ENCODE data around the gene ENAH.
"Not testable (repeated sequence)": the region's sequence is repeated elsewhere in the genome, so short reads cannot be mapped to it uniquely, and the experiment has no call there.

Gene ENAH

DNA sequence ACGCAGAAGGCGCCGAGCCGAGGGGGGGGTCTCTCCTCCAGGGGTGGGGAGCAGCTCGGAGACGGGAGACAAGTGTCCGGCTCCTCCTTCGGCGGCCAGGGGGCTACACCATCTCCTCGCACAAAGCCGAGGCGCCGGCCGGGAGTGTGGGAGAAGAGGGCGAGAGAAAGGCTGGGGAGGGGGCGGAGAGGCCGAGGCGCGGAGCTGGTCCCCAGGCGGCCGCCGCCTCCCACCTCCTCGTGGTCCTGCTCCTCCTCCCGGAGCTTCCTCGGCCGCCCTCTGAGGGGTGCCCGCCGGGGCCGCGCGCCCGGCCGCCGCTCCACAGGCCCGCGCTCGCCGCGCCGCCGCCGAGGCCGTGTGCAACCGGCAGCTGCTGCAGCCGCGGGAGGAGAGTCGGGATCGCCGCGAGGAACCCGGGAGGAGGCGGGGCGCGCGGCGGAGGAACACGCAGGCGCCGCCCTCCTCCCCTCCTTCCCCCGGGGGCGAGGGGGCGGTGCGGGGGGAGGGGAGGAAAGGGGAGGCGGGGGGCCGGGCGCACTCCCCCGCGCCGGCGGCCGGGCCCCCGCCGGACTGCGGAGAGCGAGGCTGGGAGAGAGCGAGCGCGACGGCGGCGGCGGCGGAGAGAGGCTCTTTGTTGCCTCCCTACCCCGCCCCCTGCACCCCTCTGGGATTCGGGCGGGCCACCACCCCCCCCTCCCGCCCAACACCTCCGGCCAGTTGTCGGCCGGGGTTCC lies at the start of gene ENAH:
Gene ENAH, minus strand, starts transcription at position 395 of the 734 bp plus-strand sequence. CDS start 433 bp downstream, outside the sequence.
- DNase-seq, result peak; percentile 45 to 64

DNA sequence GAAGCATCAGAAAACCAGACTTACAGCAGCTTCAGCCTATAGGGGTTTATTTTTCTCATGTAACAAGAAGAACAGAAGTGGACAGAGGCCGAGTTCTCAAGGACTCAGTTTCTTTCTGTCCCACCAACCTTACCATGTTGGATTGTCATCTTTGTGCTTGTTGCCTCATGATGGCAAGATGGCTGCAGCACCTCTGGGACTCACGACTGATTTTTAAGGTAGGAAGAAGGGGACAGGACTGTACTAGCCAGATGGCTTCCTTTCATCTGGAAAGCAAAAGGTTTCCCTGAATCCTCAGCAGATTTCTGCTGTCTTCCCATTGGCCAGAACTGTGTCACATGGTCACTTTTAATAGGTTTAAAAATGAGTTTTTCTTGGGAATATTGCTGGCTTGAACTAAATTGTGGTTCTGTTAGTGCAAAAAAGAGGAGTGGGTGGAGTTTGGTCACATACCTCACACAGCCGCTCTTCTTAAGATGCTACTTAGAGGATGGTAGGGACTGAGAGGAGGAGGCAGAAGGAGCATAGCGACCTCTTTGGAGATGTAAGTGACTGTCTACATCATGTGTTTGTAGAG lies 48.1 kb upstream of the ENAH start:
- DNase-seq, result no peak

DNA sequence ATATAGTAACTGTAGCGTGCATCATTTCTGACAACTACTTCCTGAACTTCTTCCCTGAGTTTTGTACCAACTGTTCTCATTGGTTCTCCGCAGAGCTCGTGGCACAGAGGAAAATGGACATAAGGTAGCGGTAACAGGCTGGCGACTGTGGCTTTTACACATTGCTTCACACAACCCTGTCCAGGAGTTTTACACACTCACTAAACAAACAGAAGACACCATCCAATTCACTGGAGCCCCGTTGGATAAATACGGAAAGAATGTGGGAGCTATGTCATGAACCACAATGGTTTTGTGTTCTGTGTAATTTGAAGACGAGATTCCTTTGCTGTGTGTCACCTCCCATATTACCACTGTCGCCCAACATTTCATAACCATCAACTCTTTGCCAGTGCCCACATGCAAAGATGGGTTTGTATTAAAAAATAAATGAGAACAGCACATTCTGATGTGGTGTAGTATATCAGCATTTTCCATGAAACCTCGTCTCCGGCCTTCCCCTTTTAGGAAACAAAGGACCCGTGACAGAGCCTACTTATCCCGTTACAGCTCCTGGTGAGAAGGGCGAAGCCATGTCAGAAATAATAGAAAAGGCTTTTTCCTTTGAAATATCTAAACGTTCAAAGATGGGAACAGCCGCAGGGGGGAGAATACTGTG lies 47.4 kb upstream of the ENAH start:
- no peak for DNase-seq

DNA sequence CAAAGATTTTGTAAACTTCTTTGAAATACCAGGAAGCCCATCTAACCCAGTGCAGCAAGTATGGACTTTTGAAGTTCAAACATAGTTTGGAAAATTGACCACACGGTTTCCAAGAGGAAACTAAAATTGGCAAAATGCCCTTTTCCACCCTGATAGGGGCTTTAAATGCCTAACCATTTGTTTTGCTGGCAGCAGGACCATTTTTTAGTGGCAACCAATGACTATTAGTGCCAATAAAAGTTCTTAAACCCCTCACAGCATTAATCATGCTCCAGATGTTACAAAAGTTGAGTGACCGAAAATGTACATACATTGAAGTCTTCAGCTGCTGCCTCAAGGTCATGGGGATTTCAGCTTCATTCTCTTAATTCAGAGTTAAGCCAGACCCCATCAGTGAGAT lies 46.4 kb upstream of the ENAH start:
- no peak for DNase-seq

DNA sequence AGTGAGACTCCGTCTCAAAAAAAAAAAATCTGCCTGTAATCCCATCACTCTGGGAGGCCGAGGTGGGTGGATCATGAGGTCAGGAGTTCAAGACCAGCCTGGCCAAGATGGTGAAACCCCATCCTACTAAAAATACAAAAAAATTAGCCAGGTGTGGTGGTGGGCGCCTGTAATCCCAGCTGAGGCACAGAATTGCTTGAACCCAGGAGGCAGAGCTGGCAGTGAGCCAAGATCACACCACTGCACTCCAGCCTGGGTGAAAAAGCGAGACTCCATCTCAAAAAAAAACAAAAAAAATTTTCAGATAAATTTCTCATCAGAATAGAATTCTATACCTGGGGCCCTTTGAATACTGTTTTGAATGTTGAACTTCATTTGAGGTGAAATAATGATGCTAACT lies 45.3 kb upstream of the ENAH start:
- DNase-seq, result not testable (repeated sequence)

DNA sequence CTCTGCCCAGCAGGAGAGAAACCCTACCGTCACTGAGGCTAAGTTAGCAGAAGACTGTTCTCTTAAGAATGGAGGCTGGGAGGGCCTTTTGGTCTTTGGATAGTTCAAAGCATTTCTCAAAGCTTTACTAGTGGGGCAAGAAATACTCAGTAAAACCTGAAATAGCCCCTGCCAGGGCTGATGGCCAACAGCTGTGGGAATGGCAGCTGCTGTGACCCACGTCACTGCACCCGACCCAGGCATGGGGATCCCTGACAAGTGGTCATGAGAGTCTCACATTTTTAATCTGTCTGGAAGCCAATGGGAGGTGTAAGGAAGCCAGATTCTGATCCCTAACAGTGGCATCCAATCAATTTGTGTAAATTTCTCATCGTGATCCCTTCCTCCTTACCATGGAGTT lies 44.5 kb upstream of the ENAH start:
- DNase-seq, result no peak

DNA sequence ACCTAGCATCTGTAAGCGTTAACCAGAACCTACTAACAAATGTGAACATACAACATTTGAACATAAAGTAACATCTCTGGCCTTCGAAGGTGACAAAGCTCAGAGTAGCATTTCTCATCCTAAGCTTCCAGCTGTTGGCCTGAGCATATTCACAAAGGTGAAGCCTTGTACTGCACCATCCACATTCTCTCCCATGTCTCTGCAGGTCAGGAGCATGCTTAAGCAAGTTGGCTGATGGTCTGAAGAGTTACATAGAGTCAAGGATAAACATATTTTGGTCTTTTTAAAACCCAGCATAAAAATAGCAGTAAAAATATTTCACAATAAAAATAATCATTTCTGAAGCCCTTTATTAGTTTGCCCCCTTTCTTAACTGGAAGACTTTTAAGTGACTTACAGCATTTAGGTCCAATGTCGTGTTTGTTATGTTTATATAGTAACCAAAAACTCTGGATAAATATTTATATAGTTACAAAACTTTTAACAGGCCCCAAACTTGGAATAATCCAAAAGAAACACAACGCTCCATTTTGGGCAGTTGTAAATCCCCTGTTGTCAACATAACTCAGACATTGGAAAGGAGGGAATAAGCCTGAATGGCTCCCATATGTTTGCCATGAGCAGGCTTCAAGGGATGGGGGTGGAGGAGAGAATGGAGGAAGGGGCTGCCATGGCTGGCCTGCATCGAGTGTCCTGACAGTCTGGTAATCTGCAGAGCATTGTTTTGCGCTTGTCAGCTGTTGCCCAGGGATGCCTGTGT lies 42.8 kb upstream of the ENAH start:
- no peak for DNase-seq

DNA sequence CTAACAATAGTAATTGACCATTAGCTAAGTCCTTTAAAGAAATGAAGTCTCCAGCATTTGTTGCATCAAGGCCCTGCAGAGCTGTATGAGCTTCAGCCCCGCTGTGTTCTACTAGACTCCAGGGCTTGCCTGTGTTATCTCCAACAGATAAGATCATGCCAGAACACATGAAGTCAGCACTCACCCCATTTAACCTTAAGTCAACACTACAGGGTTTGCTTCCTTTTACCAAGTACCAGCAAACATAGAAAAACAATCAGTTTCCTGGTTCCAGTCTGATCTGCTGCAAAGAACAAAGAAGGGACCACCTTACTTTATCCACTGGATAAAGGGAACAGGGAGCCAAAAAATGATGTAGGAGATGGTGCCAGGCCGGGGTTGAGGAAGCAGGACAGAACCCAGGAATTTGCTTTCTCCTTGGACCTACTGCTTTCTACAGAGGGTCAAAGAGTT lies 41.3 kb upstream of the ENAH start:
- no peak for DNase-seq

GRCh38 chr1:225693697-225694096 lies 40.8 kb upstream of the ENAH start:
- DNase-seq, result not testable (repeated sequence)

DNA sequence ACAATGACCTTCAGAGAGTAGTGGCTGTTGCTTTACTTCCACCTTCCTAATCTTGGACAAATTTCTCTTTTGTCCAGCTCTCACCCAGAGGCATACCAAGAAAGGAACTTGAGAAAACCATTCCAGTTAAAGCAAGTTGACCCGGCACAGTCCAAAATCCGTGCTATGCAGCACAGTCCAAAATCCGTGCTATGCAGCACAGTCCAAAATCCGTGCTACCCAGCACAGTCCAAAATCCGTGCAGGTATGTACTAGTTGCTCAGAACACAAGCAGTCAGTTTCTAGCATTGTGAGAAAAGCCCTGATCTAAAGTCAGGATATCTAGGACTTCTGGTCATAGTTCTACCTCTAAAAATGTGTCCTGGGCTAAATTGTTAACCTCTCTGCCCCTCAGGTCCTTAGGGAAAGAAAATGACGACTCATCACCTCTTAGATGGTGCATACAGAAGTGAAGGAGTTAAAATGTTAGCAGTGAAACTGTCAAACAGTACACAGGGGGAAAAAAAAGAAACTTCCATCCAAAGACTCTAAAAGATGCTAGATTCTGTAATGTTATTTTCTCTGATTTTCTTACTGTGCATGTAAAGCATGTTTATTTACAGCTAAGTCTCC lies 40.3 kb upstream of the ENAH start:
- DNase-seq, result no peak

GRCh38 chr1:225692517-225692879 lies 39.6 kb upstream of the ENAH start:
- no peak for DNase-seq

- no peak for DNase-seq
Measured at GRCh38 chr1:225691861-225692516, 39.1 kb upstream of the ENAH start.

DNA sequence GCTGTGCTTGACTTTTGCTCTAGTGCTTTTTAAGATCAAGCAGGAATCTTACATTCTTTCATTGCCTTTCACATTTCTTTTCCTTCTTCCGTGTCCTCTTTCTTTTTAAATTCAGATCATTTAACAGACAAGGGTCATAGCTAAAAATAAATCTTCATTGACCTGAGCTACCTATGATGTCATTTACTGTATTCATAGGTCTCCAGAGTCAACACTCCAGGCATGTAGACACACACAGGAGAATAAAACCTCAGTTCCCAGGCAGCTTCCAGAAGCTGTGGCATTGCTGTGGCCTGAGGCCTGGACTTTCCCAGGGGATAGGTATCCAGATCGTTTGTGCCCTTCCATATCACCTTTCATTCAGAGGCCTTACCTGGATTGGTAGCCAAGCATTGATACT lies 38.5 kb upstream of the ENAH start:
- DNase-seq, result no peak

GRCh38 chr1:225689882-225690459 lies 37.0 kb upstream of the ENAH start:
- DNase-seq, result no peak

- no peak for DNase-seq
Measured at GRCh38 chr1:225688345-225688744, 35.4 kb upstream of the ENAH start.

- no peak for DNase-seq
Measured at GRCh38 chr1:225685476-225686176, 32.7 kb upstream of the ENAH start.

GRCh38 chr1:225684741-225685140 lies 31.8 kb upstream of the ENAH start:
- no peak for DNase-seq

DNA sequence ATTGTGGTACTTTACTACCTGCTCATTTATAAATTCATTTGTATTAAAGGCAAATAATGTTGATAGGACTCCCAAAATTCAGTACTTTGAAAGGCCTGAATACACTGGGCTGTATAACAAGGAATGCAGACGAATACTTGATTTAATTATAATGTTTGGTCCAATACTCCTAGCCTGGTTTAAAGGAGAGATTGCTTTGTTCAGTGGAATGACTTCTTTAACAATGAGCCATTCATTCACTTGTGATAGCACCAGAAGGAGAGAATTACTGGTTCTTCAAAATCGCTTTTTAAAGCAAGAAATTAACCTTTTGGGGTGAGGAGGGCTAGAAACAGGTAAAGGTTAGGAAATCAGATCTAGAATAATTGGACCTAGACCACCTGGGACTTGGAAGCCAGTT lies 28.3 kb upstream of the ENAH start:
- DNase-seq, result no peak

GRCh38 chr1:225678545-225678944 lies 25.6 kb upstream of the ENAH start:
- DNase-seq, result no peak

GRCh38 chr1:225677350-225678124 lies 24.6 kb upstream of the ENAH start:
- DNase-seq, result no peak

DNA sequence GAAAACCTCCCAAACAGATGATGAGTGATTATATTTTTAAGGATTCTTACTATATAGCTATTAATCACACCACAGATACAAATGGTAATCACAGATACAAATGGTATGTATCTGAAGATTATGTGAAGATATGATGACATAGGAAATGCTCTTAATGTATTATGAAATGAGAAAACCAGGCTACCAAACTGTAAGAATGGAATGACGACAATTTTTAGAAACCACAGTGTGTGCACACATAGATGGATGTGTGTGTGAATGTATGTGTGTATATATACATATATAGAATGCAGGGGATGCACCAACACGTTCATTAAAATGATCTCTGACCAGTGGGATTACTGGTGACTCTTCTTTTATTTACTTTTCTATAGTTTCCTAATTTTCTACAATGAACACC lies 21.5 kb upstream of the ENAH start:
- no peak for DNase-seq

Data from stimulated activated CD4-positive, alpha-beta T cell treated with anti-CD3 and anti-CD28 coated beads, Interleukin-2, amount 100 ng/mL, for 24 hours (primary cell).